ENCODE results near the gene FIBCD1. TPM values are rescaled to one million over a fixed set of nuclear protein-coding genes. Genes with fewer than 3 reads are reported as not detected.

The FIBCD1 gene
- total and polyA plus RNA-seq, 8 donors = 0.64 to 11.4 (median 1.6) TPM

DNA sequence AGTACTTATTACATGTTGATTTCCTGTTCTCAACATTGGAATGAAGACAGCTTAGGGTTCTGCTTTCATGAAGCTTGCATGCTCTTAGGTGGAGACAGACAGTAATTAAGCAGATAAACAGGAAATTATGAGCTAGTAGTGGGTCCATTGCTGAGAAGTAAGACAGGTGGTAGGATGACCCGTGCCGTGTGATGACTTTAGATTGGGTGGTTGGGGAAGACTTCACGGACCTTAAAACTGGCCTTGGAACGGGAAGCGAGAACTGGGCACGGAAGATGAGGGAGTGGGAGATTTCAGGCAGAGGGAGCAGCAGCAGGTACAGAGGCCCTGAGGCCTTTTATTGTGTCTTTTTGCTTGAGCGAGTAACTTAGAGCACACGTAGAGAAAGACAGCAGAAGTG lies 76.8 kb downstream of the FIBCD1 start:
- no peak for DNase-seq
- Histone ChIP-seq H3K4me1 (peaks cover 5 to 23% of the 10 kb centered on the region in 2 donors), H3K27me3 (no peaks in the 10 kb centered on the region), H3K36me3 (peaks cover 0 to 39% of the 10 kb centered on the region in 2 donors), H3K4me3 (no peak overlapping the region), H3K9me3 (no peaks in the 10 kb centered on the region), H3K27ac (no peak overlapping the region)
- TF ChIP-seq, protein P1, sequence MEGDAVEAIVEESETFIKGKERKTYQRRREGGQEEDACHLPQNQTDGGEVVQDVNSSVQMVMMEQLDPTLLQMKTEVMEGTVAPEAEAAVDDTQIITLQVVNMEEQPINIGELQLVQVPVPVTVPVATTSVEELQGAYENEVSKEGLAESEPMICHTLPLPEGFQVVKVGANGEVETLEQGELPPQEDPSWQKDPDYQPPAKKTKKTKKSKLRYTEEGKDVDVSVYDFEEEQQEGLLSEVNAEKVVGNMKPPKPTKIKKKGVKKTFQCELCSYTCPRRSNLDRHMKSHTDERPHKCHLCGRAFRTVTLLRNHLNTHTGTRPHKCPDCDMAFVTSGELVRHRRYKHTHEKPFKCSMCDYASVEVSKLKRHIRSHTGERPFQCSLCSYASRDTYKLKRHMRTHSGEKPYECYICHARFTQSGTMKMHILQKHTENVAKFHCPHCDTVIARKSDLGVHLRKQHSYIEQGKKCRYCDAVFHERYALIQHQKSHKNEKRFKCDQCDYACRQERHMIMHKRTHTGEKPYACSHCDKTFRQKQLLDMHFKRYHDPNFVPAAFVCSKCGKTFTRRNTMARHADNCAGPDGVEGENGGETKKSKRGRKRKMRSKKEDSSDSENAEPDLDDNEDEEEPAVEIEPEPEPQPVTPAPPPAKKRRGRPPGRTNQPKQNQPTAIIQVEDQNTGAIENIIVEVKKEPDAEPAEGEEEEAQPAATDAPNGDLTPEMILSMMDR (IDR thresholded peaks at IDR 0.05) = no peak
- no peak for ATAC-seq
- intact Hi-C loops (cut with DNase I) = loop anchor here in 1 of 2 donors (5.0 to 10.0 kb wide), 2 partner anchors 83 to 95 kb away; no protein-coding TSS in a partner anchor

DNA sequence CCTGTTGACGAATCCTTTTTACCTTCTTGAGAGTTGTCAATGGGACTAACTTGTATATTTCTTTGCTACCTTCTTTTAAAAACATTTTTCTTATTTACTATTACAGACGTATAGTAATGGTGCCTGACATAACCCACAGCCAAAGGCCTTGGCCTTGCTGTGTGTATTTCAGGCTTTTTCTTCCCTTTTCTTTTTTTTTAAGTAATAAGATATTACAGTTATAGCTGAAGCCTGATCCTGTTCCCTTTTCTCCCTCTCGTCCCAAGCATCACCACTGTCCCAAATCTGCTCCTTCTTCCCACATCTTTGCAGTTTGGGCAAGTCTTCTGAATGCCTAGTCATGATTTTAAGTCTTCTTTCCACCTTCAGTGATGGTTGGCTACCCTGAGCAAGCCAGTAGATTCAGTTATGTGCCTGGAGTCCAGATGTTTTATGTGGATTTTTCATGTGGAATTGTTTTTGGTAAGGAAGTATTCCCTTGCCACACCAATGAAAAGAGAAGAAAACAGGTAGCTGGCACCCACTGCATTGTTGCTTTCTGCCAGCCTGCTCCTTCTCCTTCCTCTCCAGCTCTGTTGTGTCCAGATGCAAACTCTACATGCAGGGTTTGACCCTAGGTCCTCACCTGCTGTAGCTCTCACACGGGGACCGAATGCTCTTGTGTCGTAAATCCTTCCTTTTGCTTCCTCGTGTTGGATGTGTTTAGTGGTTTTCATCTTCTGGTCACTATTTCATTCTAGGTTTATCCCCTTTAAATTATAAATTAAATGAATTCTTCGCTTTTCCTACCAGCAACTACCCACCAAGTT lies 77.5 kb downstream of the FIBCD1 start:
- H3K27me3 ChIP-seq = no peaks in the 10 kb centered on the region
- peak overlapping the region in 1 of 2 donors; percentile 35 for H3K27ac ChIP-seq
- DNase-seq (no peak), ATAC-seq (no peak)
- peaks cover 0 to 40% of the 10 kb centered on the region in 2 donors for H3K36me3 ChIP-seq
- TF ChIP-seq, protein P1 (IDR thresholded peaks at IDR 0.05) = no peak
- intact Hi-C loops (cut with DNase I) = loop anchor here in 1 of 2 donors (5.0 to 10.0 kb wide), 2 partner anchors 83 to 94 kb away; no protein-coding TSS in a partner anchor
- no peaks in the 10 kb centered on the region for H3K9me3 ChIP-seq
- no peak overlapping the region for H3K4me3 ChIP-seq
- H3K4me1 ChIP-seq = peaks cover 5 to 23% of the 10 kb centered on the region in 2 donors

DNA sequence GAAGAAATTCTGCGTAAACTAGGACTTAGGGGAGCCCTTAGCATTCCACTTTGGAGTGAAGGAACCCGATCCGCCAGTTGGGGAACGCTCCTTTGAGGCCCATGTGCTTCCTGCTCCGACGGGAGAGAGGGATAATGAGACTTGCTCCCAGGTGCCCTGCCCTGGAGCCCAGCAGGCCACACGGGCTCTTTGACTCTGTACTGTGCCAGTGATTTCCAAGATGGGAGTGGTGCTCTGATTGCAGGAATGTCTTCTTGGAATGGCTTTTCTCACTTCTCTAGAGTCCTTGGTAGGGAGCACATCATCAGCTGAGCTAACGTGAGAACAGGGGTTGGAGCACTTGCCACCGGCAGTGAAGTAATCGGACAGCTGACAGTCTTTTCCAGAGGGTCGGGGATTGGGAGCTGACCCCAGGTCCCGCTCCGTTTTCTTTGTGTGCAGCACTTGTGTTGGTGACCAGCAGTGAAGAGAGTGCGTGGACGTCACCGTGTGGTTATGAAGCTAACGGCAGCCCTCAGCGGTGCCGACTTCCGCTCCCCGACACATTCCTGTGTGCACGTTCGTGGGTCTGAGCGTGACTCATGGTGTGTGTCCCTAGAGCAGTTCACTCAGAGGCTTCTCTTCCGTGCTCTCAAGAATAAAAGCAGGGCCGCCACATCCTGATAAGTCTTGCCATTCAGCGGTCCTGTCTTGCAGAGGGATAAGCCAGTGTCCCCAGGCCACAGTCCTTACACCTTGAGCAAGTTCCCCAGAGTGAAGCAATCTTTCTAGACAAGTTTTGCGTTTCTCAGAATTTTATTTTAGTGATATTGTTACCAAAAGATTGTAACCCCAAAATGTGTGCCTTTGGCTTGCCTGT lies 78.4 kb downstream of the FIBCD1 start:
- Histone ChIP-seq H3K9me3 (no peaks in the 10 kb centered on the region), H3K27ac (peak overlapping the region; percentile 34 to 35), H3K27me3 (no peaks in the 10 kb centered on the region), H3K4me1 (peaks cover 5 to 23% of the 10 kb centered on the region in 2 donors), H3K4me3 (no peak overlapping the region), H3K36me3 (peaks cover 0 to 49% of the 10 kb centered on the region in 2 donors)
- TF ChIP-seq, protein P1 (IDR thresholded peaks at IDR 0.05) = no peak
- ATAC-seq = peak; percentile 95
- peak; percentile 22 to 85 (median 68) for DNase-seq
- intact Hi-C loops (cut with DNase I) = loop anchor here in 1 of 2 donors (5.0 to 10.0 kb wide), 2 partner anchors 84 to 93 kb away; no protein-coding TSS in a partner anchor

DNA sequence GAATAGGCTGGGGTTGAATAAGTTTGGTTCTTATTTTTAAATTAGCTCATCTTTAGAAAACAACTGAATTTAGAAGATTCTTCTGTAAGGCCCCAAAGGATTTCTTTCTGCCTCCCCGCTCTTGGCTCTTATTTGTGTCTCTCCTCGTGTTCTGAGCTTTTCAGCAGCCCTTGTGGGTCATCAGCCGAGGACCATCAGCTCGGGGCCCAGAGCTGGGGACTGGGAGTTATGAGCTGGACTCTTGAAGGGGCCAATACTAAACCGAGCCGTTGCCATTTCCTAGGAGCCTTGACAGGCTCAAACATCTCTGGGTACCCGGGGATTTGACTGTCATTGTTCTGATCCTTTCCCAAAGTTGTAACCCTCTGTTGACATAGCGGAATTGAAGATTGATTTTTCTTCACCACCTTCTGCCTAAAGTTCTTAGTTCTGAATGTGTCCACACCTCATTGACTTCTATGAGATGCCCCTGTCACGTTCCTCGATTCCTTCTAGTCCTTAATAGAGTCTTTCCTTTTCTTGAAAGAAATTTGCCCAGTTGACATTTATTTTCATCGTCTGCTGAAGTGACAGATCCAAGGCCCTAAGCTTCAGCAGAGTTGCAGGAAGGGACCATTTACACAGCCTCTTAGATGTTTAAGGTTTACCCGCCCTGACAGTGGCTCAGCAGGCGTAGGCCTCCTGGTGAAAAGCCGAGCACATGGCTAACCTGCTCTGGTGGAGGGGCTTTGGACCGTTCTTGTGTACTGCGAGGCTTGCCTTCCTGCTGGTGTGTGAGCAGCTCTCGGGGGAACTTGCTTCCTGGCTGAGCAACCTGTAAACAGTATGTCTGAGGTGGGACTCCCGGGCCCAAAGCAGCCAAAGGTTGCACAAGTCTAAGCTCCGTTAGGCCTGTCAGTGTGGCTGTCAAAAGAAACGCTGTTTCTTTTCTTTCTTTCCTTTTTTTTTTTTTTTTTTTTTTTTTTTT lies 80.0 kb downstream of the FIBCD1 start:
- intact Hi-C loops (cut with DNase I) = no loop called here
- no peak overlapping the region for H3K4me3 ChIP-seq
- ATAC-seq (no peak), DNase-seq (no peak)
- H3K4me1 ChIP-seq = peaks cover 5 to 23% of the 10 kb centered on the region in 2 donors
- no peaks in the 10 kb centered on the region for H3K9me3 ChIP-seq
- no peaks in the 10 kb centered on the region for H3K27me3 ChIP-seq
- TF ChIP-seq, protein P1 (IDR thresholded peaks at IDR 0.05) = no peak
- peaks cover 0 to 53% of the 10 kb centered on the region in 2 donors for H3K36me3 ChIP-seq
- no peak overlapping the region for H3K27ac ChIP-seq
